Neural cell (in vitro differentiated cells): Measurements from ENCODE around the gene FGG. TPM values are rescaled to one million over a fixed set of nuclear protein-coding genes. Genes with fewer than 3 reads are reported as not detected.

ENCODE experiments used
- H2AFZ ChIP-seq: fragments of 200-600, 300-800 bp; sonication (generic), shearing (Covaris generic); 2 replicates; pipeline ENCODE4 v1.6.0; 2014; ENCODE audit warnings: low read depth, mild to moderate bottlenecking, antibody characterized with exemption, low read length, moderate library complexity
- H3F3A ChIP-seq: fragments of 200-600 bp; shearing (Covaris generic); 2 replicates; pipeline ENCODE4 v1.6.1; 2016; ENCODE audit warnings: mild to moderate bottlenecking, moderate library complexity, mixed read lengths, antibody characterized with exemption, low read length; ENCODE audit not compliant: insufficient read depth, poor library complexity, severe bottlenecking
- H3K27ac ChIP-seq: fragments of 200-600, 300-800 bp; sonication (generic), shearing (Covaris generic); 2 replicates; pipeline ENCODE4 v1.5.1; 2014; ENCODE audit warnings: mild to moderate bottlenecking, low read length, moderate library complexity
- H3K27me3 ChIP-seq: fragments of 300-800, 200-600 bp; sonication (generic), shearing (Covaris generic); 2 replicates; pipeline ENCODE4 v1.6.0; 2014; ENCODE audit warnings: mild to moderate bottlenecking, low read depth, low read length, moderate library complexity; ENCODE audit not compliant: insufficient read depth
- H3K36me3 ChIP-seq: fragments of 300-800, 200-600 bp; sonication (generic), shearing (Covaris generic); 2 replicates; pipeline ENCODE4 v1.5.1; 2014; ENCODE audit warnings: mild to moderate bottlenecking, antibody characterized with exemption, low read length, moderate library complexity; ENCODE audit not compliant: insufficient read depth
- H3K4me2 ChIP-seq: fragments of 300-800, 200-600 bp; sonication (generic), shearing (Covaris generic); 2 replicates; pipeline ENCODE4 v1.6.0; 2014; ENCODE audit warnings: mild to moderate bottlenecking, low read length
- H3K4me3 ChIP-seq: fragments of 300-800, 200-600 bp; sonication (generic), shearing (Covaris generic); 2 replicates; pipeline ENCODE4 v1.5.1; 2014; ENCODE audit warnings: mild to moderate bottlenecking, low read length, moderate library complexity
- H3K79me2 ChIP-seq: fragments of 200-600 bp; shearing (Covaris generic); replicated peaks from 2 replicates; pipeline ENCODE4 v1.6.0; 2014; ENCODE audit warnings: mild to moderate bottlenecking, low read length, moderate library complexity; ENCODE audit not compliant: insufficient read depth
- H3K9ac ChIP-seq: fragments of 300-800, 200-600 bp; sonication (generic), shearing (Covaris generic); 2 replicates; pipeline ENCODE4 v1.6.1; 2016; ENCODE audit warnings: mild to moderate bottlenecking, low read length, mixed read lengths
- H3K9me2 ChIP-seq: fragments of 200-600 bp; shearing (Covaris generic); 2 replicates; pipeline ENCODE4 v1.6.1; 2016; ENCODE audit warnings: mild to moderate bottlenecking, low read length, mixed read lengths; ENCODE audit not compliant: insufficient read depth
- H3K9me3 ChIP-seq: fragments of 200-600, 300-800 bp; sonication (generic), shearing (Covaris generic); 2 replicates; pipeline ENCODE4 v1.6.1; 2016; ENCODE audit warnings: mild to moderate bottlenecking, mixed run types, low read length, moderate library complexity, mixed read lengths
- H4K20me1 ChIP-seq: fragments of 200-600 bp; shearing (Covaris generic); 2 replicates; pipeline ENCODE4 v1.6.1; 2016; ENCODE audit warnings: mild to moderate bottlenecking, mixed run types; ENCODE audit not compliant: insufficient read depth
- CTCF ChIP-seq: fragments of 450-650 bp; IDR thresholded peaks from 2 replicates; pipeline ENCODE4 v1.5.1; 2014; ENCODE audit warnings: antibody characterized with exemption, mild to moderate bottlenecking, moderate library complexity; ENCODE audit not compliant: poor library complexity, severe bottlenecking
- EP300 ChIP-seq: fragments of 450-650 bp; conservative IDR thresholded peaks from 2 replicates; pipeline ENCODE4 v1.6.1; 2014; ENCODE audit warnings: antibody characterized with exemption, mild to moderate bottlenecking, moderate library complexity; ENCODE audit not compliant: poor library complexity, severe bottlenecking
- EZH2 ChIP-seq: fragments of 200-600, 300-800 bp; shearing (Covaris generic), sonication (generic); IDR thresholded peaks from 2 replicates; pipeline ENCODE4 v1.6.1; 2014; ENCODE audit warnings: antibody characterized with exemption, low read length, borderline replicate concordance, mild to moderate bottlenecking; ENCODE audit not compliant: insufficient read depth, poor library complexity, severe bottlenecking
- MXI1 ChIP-seq: fragments of 450-650 bp; conservative IDR thresholded peaks from 2 replicates; pipeline ENCODE4 v1.6.1; 2014; ENCODE audit warnings: antibody characterized with exemption, mild to moderate bottlenecking; ENCODE audit not compliant: poor library complexity, severe bottlenecking
- POLR2AphosphoS5 ChIP-seq: IDR thresholded peaks from 2 replicates; pipeline ENCODE4 v1.6.1; 2012
- RAD21 ChIP-seq: fragments of 450-650 bp; conservative IDR thresholded peaks from 2 replicates; pipeline ENCODE4 v1.6.1; 2014; ENCODE audit warnings: antibody characterized with exemption, mild to moderate bottlenecking, moderate library complexity
- REST ChIP-seq: IDR thresholded peaks from 2 replicates; pipeline ENCODE4 v1.6.1; 2012; ENCODE audit warnings: borderline replicate concordance
- SMC3 ChIP-seq: fragments of 450-650 bp; conservative IDR thresholded peaks from 2 replicates; pipeline ENCODE4 v1.6.1; 2014; ENCODE audit warnings: antibody characterized with exemption, mild to moderate bottlenecking, moderate library complexity; ENCODE audit not compliant: poor library complexity
- TAF1 ChIP-seq: IDR thresholded peaks from 2 replicates; pipeline ENCODE4 v1.6.1; 2012; ENCODE audit warnings: low read depth
- polyA plus RNA-seq: library from polyadenylated mRNA; depleted of rRNA; stranded (reverse); fragments of >200 nt; gene quantifications from 2 replicates; pipeline ENCODE4 v1.2.3, GENCODE V29; 2014

FGG gene
- polyA plus RNA-seq, 1 donor from 2014 or later = not detected

- Histone ChIP-seq H3K36me3 (no peaks in the 10 kb centered on the region), H3K27ac (no peak overlapping the region), H2AFZ (no peak overlapping the region), H3K27me3 (no peaks in the 10 kb centered on the region), H4K20me1 (no peaks in the 10 kb centered on the region), H3F3A (no peaks in the 10 kb centered on the region), H3K4me3 (no peak overlapping the region), H3K9me3 (no peaks in the 10 kb centered on the region), H3K4me2 (no peak overlapping the region), H3K9ac (no peak overlapping the region), H3K9me2 (no peaks in the 10 kb centered on the region), H3K79me2 (no peaks in the 10 kb centered on the region)
- TF ChIP-seq TAF1 = no peak
- no peak for TF ChIP-seq RAD21
- TF ChIP-seq MXI1 = no peak
- no peak for TF ChIP-seq EP300
- no peak for TF ChIP-seq POLR2AphosphoS5
- no peak for TF ChIP-seq SMC3
- no peak for TF ChIP-seq REST
- TF ChIP-seq CTCF = no peak
- TF ChIP-seq EZH2 = no peak
Measured at GRCh38 chr4:154634058-154634457, 21.6 kb upstream of the FGG start.

GRCh38 chr4:154631828-154632227, 19.4 kb upstream of the FGG start:
- H3K9ac ChIP-seq = no peak overlapping the region
- no peak overlapping the region for H3K4me2 ChIP-seq
- no peaks in the 10 kb centered on the region for H3K9me3 ChIP-seq
- TF ChIP-seq EP300 = no peak
- no peak for TF ChIP-seq TAF1
- no peak for TF ChIP-seq POLR2AphosphoS5
- no peak for TF ChIP-seq EZH2
- no peak for TF ChIP-seq CTCF
- TF ChIP-seq REST = no peak
- no peak for TF ChIP-seq RAD21
- TF ChIP-seq SMC3 = no peak
- no peak for TF ChIP-seq MXI1
- no peaks in the 10 kb centered on the region for H3K9me2 ChIP-seq
- no peaks in the 10 kb centered on the region for H3K79me2 ChIP-seq
- H3K27ac ChIP-seq = no peak overlapping the region
- H4K20me1 ChIP-seq = no peaks in the 10 kb centered on the region
- no peaks in the 10 kb centered on the region for H3F3A ChIP-seq
- H3K4me3 ChIP-seq = no peak overlapping the region
- H2AFZ ChIP-seq = no peak overlapping the region
- no peaks in the 10 kb centered on the region for H3K36me3 ChIP-seq
- H3K27me3 ChIP-seq = peaks cover 16% of the 10 kb centered on the region
